SK-N-MC (cell line): ENCODE results near the gene TRIM27.
"Not testable (repeated sequence)": the region's sequence is repeated elsewhere in the genome, so short reads cannot be mapped to it uniquely, and the experiment has no call there.

Source experiments
- DNase-seq: peaks from one replicate; pipeline ENCODE4 v3.0.0-alpha.2; 2011; ENCODE audit warnings: low read depth, low spot score
- H3K27ac ChIP-seq: fragments of 200-600 bp; sonication (generic); 2 replicates; pipeline ENCODE4 v1.5.1; 2016; ENCODE audit warnings: mixed run types
- H3K36me3 ChIP-seq: fragments of 200-600 bp; sonication (generic); 2 replicates; pipeline ENCODE4 v1.6.1; 2017; ENCODE audit warnings: antibody characterized with exemption, low read length, mixed read lengths; ENCODE audit not compliant: insufficient read depth
- H3K4me3 ChIP-seq: fragments of 200-600 bp; sonication (generic); 2 replicates; pipeline ENCODE4 v1.5.1; 2016
- H3K9ac ChIP-seq: fragments of 200-600 bp; sonication (generic); 2 replicates; pipeline ENCODE4 v1.8.0; 2017; ENCODE audit warnings: mixed run types, mixed read lengths; ENCODE audit not compliant: insufficient read length
- H3K9me3 ChIP-seq: fragments of 200-600 bp; sonication (generic); 2 replicates; pipeline ENCODE4 v1.6.1; 2017; ENCODE audit warnings: low read depth, mild to moderate bottlenecking, antibody characterized with exemption, low read length, moderate library complexity, mixed read lengths
- EZH2 ChIP-seq: fragments of 200-600 bp; sonication (generic); IDR thresholded peaks from one replicate; pipeline ENCODE4 v1.6.1; 2017; ENCODE audit warnings: antibody characterized with exemption
- FOXP2 ChIP-seq: optimal IDR thresholded peaks from 2 replicates; pipeline ENCODE3; 2011; ENCODE audit warnings: mild to moderate bottlenecking, moderate library complexity; ENCODE audit not compliant: insufficient read depth; ENCODE audit errors: extremely low read length, control extremely low read depth
- POLR2AphosphoS5 ChIP-seq: IDR thresholded peaks from 2 replicates; pipeline ENCODE4 v1.6.1; 2012; ENCODE audit warnings: mild to moderate bottlenecking, low read depth, low read length, borderline replicate concordance

Gene TRIM27

DNA sequence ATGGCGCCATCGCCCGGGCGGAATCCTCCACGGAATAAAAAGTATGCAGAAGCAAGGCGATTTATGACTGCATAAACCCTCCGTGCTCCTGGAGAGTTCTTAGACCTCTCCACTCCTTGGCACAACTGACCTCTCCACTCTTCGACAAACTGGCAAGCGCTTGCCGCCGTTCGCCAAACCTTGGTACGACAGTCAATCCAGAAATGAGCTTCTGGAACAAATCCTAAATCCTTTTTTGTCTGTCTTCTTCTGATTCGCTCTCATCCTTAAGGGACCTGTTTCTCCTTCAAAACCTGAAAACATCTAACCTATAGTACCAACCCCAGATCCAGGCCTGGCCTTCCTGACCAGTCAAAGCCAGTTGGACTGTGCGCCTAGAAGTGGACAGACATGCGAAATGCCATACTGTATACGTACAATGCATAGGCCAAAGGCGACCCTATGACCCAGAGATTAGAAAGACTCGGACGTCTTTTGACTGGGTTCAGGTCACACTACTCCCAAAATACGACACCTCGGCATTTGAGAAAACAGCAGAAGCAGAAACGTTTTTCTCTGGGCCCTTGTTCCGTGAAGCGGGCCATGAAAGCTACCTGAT, 59.4 kb downstream of the TRIM27 start:
- H3K4me3 ChIP-seq = peak overlapping the region; percentile 99
- no peak for TF ChIP-seq EZH2
- TF ChIP-seq POLR2AphosphoS5 = no peak
- TF ChIP-seq FOXP2 = no peak
- no peaks in the 10 kb centered on the region for H3K36me3 ChIP-seq
- H3K9ac ChIP-seq = peak overlapping the region; percentile 84
- no peak for DNase-seq
- peak overlapping the region; percentile 77 for H3K27ac ChIP-seq
- peaks cover 6% of the 10 kb centered on the region; the same call in 1 of the 2 replicates for H3K9me3 ChIP-seq

DNA sequence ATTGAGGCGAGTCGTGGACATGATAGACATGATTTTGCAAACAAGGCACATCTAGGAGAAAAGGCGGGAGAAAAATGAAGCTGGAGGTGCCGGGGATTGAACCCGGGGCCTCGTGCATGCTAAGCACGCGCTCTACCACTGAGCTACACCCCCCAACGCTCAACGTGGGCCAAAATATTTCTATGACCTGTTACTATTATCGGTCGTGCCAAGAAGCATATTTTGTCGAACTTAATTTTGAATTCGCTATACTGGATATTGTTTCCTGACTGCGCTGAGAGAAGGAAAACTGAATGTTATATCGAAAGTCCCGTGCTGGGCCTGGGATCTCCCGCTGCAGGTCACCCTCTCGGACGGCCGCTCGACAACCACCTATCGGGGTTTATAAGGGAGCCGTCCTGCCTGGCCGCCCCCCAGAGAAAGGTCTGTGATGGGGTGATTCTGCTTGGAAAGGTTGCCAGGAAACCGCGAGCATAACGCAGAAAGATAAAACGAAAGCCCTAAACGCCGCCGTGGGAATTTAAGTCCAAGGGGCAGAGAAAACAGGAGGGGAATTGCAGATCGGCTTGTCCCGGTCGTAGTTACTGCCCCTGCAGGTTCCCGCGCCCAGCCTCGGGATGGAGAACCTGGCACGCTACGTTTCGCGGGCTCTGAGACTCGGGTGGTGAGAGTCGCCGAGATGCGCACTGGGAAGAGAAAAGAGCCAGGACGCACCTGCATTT, 60.0 kb downstream of the TRIM27 start:
- Histone ChIP-seq H3K9ac (peak overlapping the region; percentile 84), H3K9me3 (peaks cover 6% of the 10 kb centered on the region; the same call in 1 of the 2 replicates), H3K36me3 (no peaks in the 10 kb centered on the region), H3K4me3 (peak overlapping the region; percentile 99), H3K27ac (peak overlapping the region; percentile 77)
- TF ChIP-seq EZH2 (no peak), FOXP2 (no peak), POLR2AphosphoS5 (no peak; the same call in 1 of the 2 replicates)
- no peak for DNase-seq

DNA sequence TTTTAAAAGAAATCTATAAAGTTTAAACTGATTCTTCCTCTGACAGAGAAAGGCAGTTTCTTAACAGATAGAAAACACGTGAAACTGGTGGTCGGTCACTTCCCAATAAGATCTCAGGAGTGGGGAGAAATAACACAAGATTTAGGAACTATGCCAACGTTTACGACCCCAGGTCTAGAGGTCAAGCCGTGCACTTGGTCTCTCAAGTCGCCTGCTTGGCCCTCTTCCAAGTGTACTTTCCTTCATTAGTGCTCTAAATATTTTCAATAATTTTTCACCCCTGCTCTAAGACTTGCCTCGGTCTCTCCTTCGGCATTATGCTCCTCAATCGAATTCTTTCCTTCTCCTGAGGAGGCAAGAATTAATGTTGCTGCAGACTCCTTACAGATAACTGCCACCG, 61.7 kb downstream of the TRIM27 start:
- DNase-seq = no peak
- no peak overlapping the region for H3K4me3 ChIP-seq
- H3K36me3 ChIP-seq = no peaks in the 10 kb centered on the region
- no peak overlapping the region for H3K27ac ChIP-seq
- H3K9ac ChIP-seq = no peak overlapping the region
- H3K9me3 ChIP-seq = peaks cover 6% of the 10 kb centered on the region; the same call in 1 of the 2 replicates
- TF ChIP-seq POLR2AphosphoS5 (no peak), FOXP2 (no peak), EZH2 (no peak)

DNA sequence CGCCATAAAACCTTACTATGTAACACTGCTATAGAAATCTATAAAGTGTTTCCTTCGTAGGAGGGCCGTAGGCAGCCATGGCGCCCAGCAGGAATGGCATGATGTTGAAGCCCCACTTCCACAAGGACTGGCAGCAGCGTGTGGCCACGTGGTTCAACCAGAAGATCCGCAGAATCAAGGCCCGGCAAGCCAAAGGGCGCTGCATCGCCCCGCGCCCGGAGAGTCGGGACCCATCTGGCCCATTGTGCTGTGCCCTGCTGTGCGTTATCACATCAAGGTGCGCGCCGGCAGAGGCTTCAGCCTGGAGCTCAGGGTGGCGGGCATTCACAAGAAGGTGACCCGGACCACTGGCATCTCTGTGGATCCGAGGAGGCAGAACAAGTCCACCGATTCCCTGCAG, 62.4 kb downstream of the TRIM27 start:
- H3K27ac ChIP-seq = no peak overlapping the region
- DNase-seq = no peak
- H3K4me3 ChIP-seq = no peak overlapping the region
- no peaks in the 10 kb centered on the region for H3K36me3 ChIP-seq
- H3K9me3 ChIP-seq = peaks cover 6% of the 10 kb centered on the region; the same call in 1 of the 2 replicates
- no peak overlapping the region for H3K9ac ChIP-seq
- no peak for TF ChIP-seq POLR2AphosphoS5
- no peak for TF ChIP-seq EZH2
- no peak for TF ChIP-seq FOXP2

DNA sequence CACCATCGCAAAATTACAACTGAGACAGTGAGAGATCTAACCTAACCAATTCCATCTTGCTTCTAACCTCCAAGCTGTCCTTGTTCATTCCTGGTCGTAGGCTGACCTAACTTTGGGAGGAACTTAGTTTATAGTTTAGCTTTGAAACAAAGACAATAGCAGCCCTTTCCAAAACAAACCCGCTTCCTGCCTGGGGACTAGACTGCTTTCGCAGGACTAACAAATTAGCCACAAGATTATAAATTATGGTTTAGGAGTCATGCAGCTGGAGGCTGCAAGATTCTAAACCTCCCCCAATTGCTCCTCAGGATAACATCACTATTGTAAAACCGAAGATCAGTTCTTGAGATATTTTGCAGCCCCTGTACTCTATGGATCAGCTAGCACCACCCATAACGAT, 63.2 kb downstream of the TRIM27 start:
- DNase-seq = no peak
- no peak for TF ChIP-seq FOXP2
- TF ChIP-seq POLR2AphosphoS5 = no peak
- TF ChIP-seq EZH2 = no peak
- H3K36me3 ChIP-seq = no peaks in the 10 kb centered on the region
- H3K27ac ChIP-seq = no peak overlapping the region
- H3K4me3 ChIP-seq = no peak overlapping the region
- no peak overlapping the region for H3K9ac ChIP-seq
- H3K9me3 ChIP-seq = peaks cover 4% of the 10 kb centered on the region; the same call in 1 of the 2 replicates

DNA sequence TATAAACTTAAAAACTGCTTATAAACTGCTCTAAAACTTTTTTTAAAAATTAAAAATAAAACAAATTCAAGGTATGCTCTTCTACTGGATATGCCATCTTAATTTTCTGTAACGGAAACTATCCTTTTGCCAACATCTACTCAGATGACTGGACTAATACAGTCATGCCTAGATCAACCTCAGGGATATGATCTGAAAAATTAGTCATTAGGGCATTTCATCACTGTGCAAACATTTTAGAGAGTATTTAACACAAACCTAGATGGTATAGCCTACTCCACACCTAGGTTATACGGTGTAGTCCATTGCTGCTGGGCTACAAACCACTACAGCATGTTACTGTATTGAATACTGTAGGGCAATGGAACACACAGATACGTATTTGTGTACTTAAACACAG, 64.8 kb downstream of the TRIM27 start:
- Histone ChIP-seq H3K4me3 (no peak overlapping the region), H3K36me3 (no peaks in the 10 kb centered on the region), H3K9me3 (no peaks in the 10 kb centered on the region), H3K27ac (no peak overlapping the region), H3K9ac (no peak overlapping the region)
- no peak for DNase-seq
- no peak for TF ChIP-seq FOXP2

DNA sequence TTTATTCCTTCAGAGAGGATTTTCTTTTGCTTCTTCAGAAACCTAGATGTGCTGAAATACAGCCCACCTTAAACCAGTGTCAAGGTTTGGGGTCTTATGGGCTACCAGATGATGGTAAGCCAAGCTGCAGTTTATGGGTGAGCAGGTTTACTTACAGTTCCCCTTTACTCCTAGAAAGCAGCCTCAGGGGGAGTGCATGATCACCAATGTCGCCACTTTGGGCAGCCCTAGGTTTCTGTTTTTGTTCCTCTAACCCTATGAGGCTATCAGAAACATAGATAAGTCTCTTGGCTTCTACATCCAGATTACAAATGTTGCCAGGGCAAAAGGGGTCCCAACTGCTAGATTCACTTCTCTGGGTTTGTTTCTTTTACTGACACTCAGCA, 67.2 kb downstream of the TRIM27 start:
- Histone ChIP-seq H3K4me3 (no peak overlapping the region), H3K27ac (no peak overlapping the region), H3K9ac (no peak overlapping the region), H3K9me3 (no peaks in the 10 kb centered on the region), H3K36me3 (no peaks in the 10 kb centered on the region)
- TF ChIP-seq FOXP2 = no peak
- no peak for TF ChIP-seq POLR2AphosphoS5
- DNase-seq = no peak

DNA sequence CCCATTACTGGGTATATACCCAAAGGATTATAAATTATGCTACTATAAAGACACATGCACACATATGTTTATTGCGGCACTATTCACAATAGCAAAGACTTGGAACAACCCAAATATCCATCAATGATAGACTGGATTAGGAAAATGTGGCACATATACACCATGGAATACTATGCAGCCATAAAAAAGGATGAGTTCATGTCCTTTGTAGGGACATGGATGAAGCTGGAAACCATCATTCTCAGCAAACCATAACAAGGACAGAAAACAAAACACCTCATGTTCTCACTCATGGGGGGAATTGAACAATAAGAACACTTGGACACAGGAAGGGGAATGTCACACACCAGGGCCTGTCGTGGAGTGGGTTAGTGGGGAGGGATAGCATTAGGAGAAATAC, 69.4 kb downstream of the TRIM27 start:
- not testable (repeated sequence) for H3K9me3 ChIP-seq, H3K9ac ChIP-seq, H3K36me3 ChIP-seq, H3K27ac ChIP-seq, H3K4me3 ChIP-seq, DNase-seq
